SKM-1 treated with dmso at 0.1 percent for 144 hours (cell line): ENCODE measurements around the gene LYPD4.
A peak's percentile ranks its signal among the peaks of the same experiment; 100 is the strongest.

Experiments
- DNase-seq: peaks from one replicate; lab custom pipeline; 2025; ENCODE audit not compliant: unreplicated experiment; lab: John Stamatoyannopoulos, UW

LYPD4 gene

GRCh38 chr19:41853344-41853743 is 8.9 kb upstream of the LYPD4 start:
- DNase-seq = no peak

- no peak for DNase-seq
Observed at GRCh38 chr19:41851456-41851855, 7.0 kb upstream of the LYPD4 start.

- DNase-seq = no peak
Observed at GRCh38 chr19:41850381-41850780, 5.9 kb upstream of the LYPD4 start.

- no peak for DNase-seq
Observed at GRCh38 chr19:41849067-41849466, 4.6 kb upstream of the LYPD4 start.

- DNase-seq = no peak
Observed at GRCh38 chr19:41848666-41849065, 4.2 kb upstream of the LYPD4 start.

- DNase-seq = no peak
Observed at GRCh38 chr19:41847351-41848105, 3.0 kb upstream of the LYPD4 start.

GRCh38 chr19:41845051-41845590 is 638 bp upstream of the LYPD4 start:
- DNase-seq = no peak

- DNase-seq = no peak
Observed at GRCh38 chr19:41845001-41845050, 343 bp upstream of the LYPD4 start, which contains the start of gene DMRTC2. Gene DMRTC2, plus strand, starts transcription at chr19:41845042. Its CDS starts 2,387 bp downstream, at chr19:41847429.

GRCh38 chr19:41843371-41843770 is 1.1 kb downstream of the LYPD4 start:
- no peak for DNase-seq

- DNase-seq = no peak
Observed at GRCh38 chr19:41839211-41839610, 5.3 kb downstream of the LYPD4 start.

GRCh38 chr19:41837981-41838708 is 6.3 kb downstream of the LYPD4 start:
- no peak for DNase-seq

- peak; percentile 9 for DNase-seq
Observed at GRCh38 chr19:41821003-41821735, 23.3 kb downstream of the LYPD4 start.

GRCh38 chr19:41816761-41817160 is 27.7 kb downstream of the LYPD4 start:
- DNase-seq = no peak

- DNase-seq = no peak
Observed at GRCh38 chr19:41815301-41815700, 29.2 kb downstream of the LYPD4 start.

- no peak for DNase-seq
Observed at GRCh38 chr19:41813911-41814310, 30.6 kb downstream of the LYPD4 start.

GRCh38 chr19:41811981-41812380 is 32.5 kb downstream of the LYPD4 start:
- no peak for DNase-seq

- peak; percentile 60 for DNase-seq
Observed at GRCh38 chr19:41811036-41811435, 33.4 kb downstream of the LYPD4 start.

GRCh38 chr19:41810301-41810700 is 34.2 kb downstream of the LYPD4 start:
- DNase-seq = no peak

- peak; percentile 42 for DNase-seq
Observed at GRCh38 chr19:41808663-41809566, 35.6 kb downstream of the LYPD4 start.

- no peak for DNase-seq
Observed at GRCh38 chr19:41807176-41807575, 37.3 kb downstream of the LYPD4 start.

GRCh38 chr19:41804336-41804735 is 40.1 kb downstream of the LYPD4 start:
- DNase-seq = no peak
